K562 (cell line): ENCODE results near the gene B2M. TPM values are rescaled to one million over a fixed set of nuclear protein-coding genes. Genes with fewer than 3 reads are reported as not detected.

Experiments
- BRF2 ChIP-seq: IDR thresholded peaks from 3 replicates; pipeline ENCODE4 v1.6.1; 2011; ENCODE audit warnings: borderline replicate concordance, mild to moderate bottlenecking; ENCODE audit not compliant: insufficient read length, insufficient read depth
- CTCF ChIP-seq, 3 experiments: IDR thresholded peaks in 2 of 3; conservative IDR thresholded peaks in 1 of 3; 2 replicates each; pipeline ENCODE4 v1.5.1; 2011 to 2012; ENCODE audit warnings: low read length in 3 of 3, mild to moderate bottlenecking in 3 of 3, control low read depth in 2 of 3, improper control_type of control experiment in 1 of 3, inconsistent platforms in 1 of 3, low read depth in 1 of 3, mixed read lengths in 1 of 3, moderate library complexity in 1 of 3; ENCODE audit not compliant: insufficient read depth in 2 of 3
- KLF6 ChIP-seq: fragments of 250-450 bp; sonication (Bioruptor Pico); IDR thresholded peaks from 2 replicates; pipeline ENCODE4 v1.4.0; 2020; ENCODE audit warnings: mild to moderate bottlenecking, moderate library complexity, borderline replicate concordance
- MCM3 ChIP-seq: fragments of 450-650 bp; IDR thresholded peaks from 2 replicates; pipeline ENCODE4 v1.6.1; 2016
- MEF2A ChIP-seq: IDR thresholded peaks from 2 replicates; pipeline ENCODE4 v1.6.1; 2011; ENCODE audit warnings: low read depth, mild to moderate bottlenecking, low read length, moderate library complexity; ENCODE audit not compliant: control insufficient read depth
- NCOA6 ChIP-seq: fragments of 450-650 bp; IDR thresholded peaks from 2 replicates; pipeline ENCODE4 v1.6.1; 2017; ENCODE audit warnings: mild to moderate bottlenecking
- NR3C1 ChIP-seq: sonication (generic); formaldehyde crosslinking; IDR thresholded peaks from 2 replicates; pipeline ENCODE4 v1.8.1; 2022; ENCODE audit warnings: missing genetic modification reagents
- PML ChIP-seq: IDR thresholded peaks from 2 replicates; pipeline ENCODE4 v1.6.1; 2012; ENCODE audit warnings: low read length, inconsistent platforms
- RAD21 ChIP-seq, 2 experiments: fragments of 250-450 bp in 1 of 2; fragments of 450-650 bp in 1 of 2; sonication (Bioruptor Pico) in 1 of 2; formaldehyde crosslinking in 1 of 2; IDR thresholded peaks in 1 of 2; conservative IDR thresholded peaks in 1 of 2; 2 replicates each; pipeline versions ENCODE4 v1.4.0 to v1.8.0; 2020 to 2022; ENCODE audit warnings: mild to moderate bottlenecking in 2 of 2, moderate library complexity in 1 of 2
- SRF ChIP-seq, 2 experiments: fragments of 250-450, 450-650 bp in 1 of 2; sonication (Bioruptor Pico) in 1 of 2; sonication (generic) in 1 of 2; formaldehyde crosslinking; IDR thresholded peaks; 2 replicates each; pipeline versions ENCODE4 v1.5.0 to v1.5.1; 2020 to 2022; ENCODE audit warnings: mild to moderate bottlenecking in 1 of 2, missing genetic modification reagents in 1 of 2
- TSC22D4 ChIP-seq: fragments of 450-650 bp; IDR thresholded peaks from 2 replicates; pipeline ENCODE4 v1.6.1; 2016; ENCODE audit warnings: missing genetic modification characterization, missing biosample characterization, control low read depth
- U2AF1 ChIP-seq: fragments of 200-400 bp; formaldehyde crosslinking; optimal IDR thresholded peaks from 2 replicates; pipeline ENCODE3; 2017; ENCODE audit warnings: mild to moderate bottlenecking, low read depth, low read length, moderate library complexity
- ZBTB12 ChIP-seq: fragments of 250-450 bp; sonication (Bioruptor Pico); IDR thresholded peaks from 2 replicates; pipeline ENCODE4 v1.4.0; 2020
- ZNF24 ChIP-seq: fragments of 450-650 bp; IDR thresholded peaks from 2 replicates; pipeline ENCODE4 v1.6.1; 2016
- ZNF583 ChIP-seq: fragments of 250-450 bp; sonication (Bioruptor Pico); IDR thresholded peaks from 2 replicates; pipeline ENCODE4 v1.4.0; 2020
- ZNF584 ChIP-seq: fragments of 200-800 bp; sonication (Bioruptor generic); IDR thresholded peaks from 2 replicates; pipeline ENCODE4 v1.6.1; 2016; ENCODE audit warnings: low read depth, mild to moderate bottlenecking, missing genetic modification characterization, missing compliant biosample characterization
- ZNF644 ChIP-seq: fragments of 200-800 bp; sonication (Bioruptor generic); IDR thresholded peaks from 2 replicates; pipeline ENCODE4 v1.6.1; 2016; ENCODE audit warnings: low read depth, missing genetic modification characterization, missing compliant biosample characterization
- ZNF780A ChIP-seq: fragments of 250-450 bp; sonication (Bioruptor Pico); IDR thresholded peaks from 2 replicates; pipeline ENCODE4 v1.5.0; 2021; ENCODE audit warnings: mild to moderate bottlenecking
- polyA plus RNA-seq, 8 experiments: library from polyadenylated mRNA; depleted of rRNA in 4 of 8; stranded (reverse) in 5 of 8; unstranded in 3 of 8; fragments of >200 nt; fragmentation: Nextera tagmentation in 2 of 8; fragmentation: Illumina TruSeq in 1 of 8; extraction: Ambion mirVana in 2 of 8; extraction: Trizol in 1 of 8; gene quantifications; 2 replicates each; pipeline versions ENCODE4 v1.2.1 to v1.2.3, GENCODE V29; 2011 to 2014; ENCODE audit warnings: inconsistent platforms in 1 of 8, missing spikeins in 1 of 8
- total RNA-seq, 7 experiments: library from RNA; depleted of rRNA in 6 of 7; stranded (reverse); fragments of >200 nt in 6 of 7; fragmentation: Illumina TruSeq in 2 of 7; extraction: Trizol in 2 of 7; gene quantifications; 2 replicates each; pipeline versions ENCODE4 v1.2.1 to v1.2.3, GENCODE V29; 2011 to 2021; ENCODE audit warnings: low replicate concordance in 1 of 7
- TF ChIP-seq, protein P1 (sequence below): fragments of 200-400 bp; formaldehyde crosslinking; IDR thresholded peaks from 2 replicates; pipeline ENCODE4 v1.6.1; 2017; ENCODE audit warnings: mild to moderate bottlenecking, low read depth, low read length, moderate library complexity
- TF ChIP-seq, protein P2 (sequence below): fragments of 250-450 bp; sonication (Bioruptor Pico); IDR thresholded peaks from 2 replicates; pipeline ENCODE4 v1.5.0; 2020; ENCODE audit warnings: mild to moderate bottlenecking

The B2M gene
- total and polyA plus RNA-seq, 9 of the 15 experiments (the other 6 are each of a cell fraction or from before 2014, with no cell fraction given), result 460 to 3,138 (median 1,032) TPM

DNA sequence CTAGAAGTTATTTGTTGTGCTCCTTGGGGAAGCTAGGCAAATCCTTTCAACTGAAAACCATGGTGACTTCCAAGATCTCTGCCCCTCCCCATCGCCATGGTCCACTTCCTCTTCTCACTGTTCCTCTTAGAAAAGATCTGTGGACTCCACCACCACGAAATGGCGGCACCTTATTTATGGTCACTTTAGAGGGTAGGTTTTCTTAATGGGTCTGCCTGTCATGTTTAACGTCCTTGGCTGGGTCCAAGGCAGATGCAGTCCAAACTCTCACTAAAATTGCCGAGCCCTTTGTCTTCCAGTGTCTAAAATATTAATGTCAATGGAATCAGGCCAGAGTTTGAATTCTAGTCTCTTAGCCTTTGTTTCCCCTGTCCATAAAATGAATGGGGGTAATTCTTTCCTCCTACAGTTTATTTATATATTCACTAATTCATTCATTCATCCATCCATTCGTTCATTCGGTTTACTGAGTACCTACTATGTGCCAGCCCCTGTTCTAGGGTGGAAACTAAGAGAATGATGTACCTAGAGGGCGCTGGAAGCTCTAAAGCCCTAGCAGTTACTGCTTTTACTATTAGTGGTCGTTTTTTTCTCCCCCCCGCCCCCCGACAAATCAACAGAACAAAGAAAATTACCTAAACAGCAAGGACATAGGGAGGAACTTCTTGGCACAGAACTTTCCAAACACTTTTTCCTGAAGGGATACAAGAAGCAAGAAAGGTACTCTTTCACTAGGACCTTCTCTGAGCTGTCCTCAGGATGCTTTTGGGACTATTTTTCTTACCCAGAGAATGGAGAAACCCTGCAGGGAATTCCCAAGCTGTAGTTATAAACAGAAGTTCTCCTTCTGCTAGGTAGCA lies 851 bp upstream of the B2M start (continued):
- TF ChIP-seq SRF (CRISPR knock-in tag; IDR thresholded peaks at IDR 0.05) (no peak), ZBTB12 (CRISPR knock-in tag) (no peak), KLF6 (CRISPR knock-in tag) (peak; percentile 41; the same call in 1 of the 2 replicates), U2AF1 (no peak), ZNF584 (CRISPR knock-in tag) (no peak), ZNF24 (peak; percentile 99), ZNF780A (CRISPR knock-in tag) (no peak), CTCF (IDR thresholded peaks at IDR 0.05 in 2 of 3, conservative IDR thresholded peaks at IDR 0.05 in 1 of 3; ENCODE audit: insufficient read depth in 2 of 3, low read depth in 1 of 3, low read length in 3 of 3) (peak; percentile 28 to 54 (median 52); a peak in 4 of 6 replicates), ZNF583 (CRISPR knock-in tag) (no peak), MCM3 (no peak), PML (no peak), BRF2 (no peak), ZNF644 (tag) (0 out of 2 replicates have a peak, but pooled peaks have one; percentile 57), RAD21 (CRISPR knock-in tag; conservative IDR thresholded peaks at IDR 0.05 in 1 of 2, IDR thresholded peaks at IDR 0.05 in 1 of 2) (peak in 1 of 2 experiments; percentile 24; a peak in 2 of 4 replicates), NCOA6 (no peak), TSC22D4 (tag) (no peak), NR3C1 (no peak), MEF2A (no peak)
- TF ChIP-seq, protein P1, sequence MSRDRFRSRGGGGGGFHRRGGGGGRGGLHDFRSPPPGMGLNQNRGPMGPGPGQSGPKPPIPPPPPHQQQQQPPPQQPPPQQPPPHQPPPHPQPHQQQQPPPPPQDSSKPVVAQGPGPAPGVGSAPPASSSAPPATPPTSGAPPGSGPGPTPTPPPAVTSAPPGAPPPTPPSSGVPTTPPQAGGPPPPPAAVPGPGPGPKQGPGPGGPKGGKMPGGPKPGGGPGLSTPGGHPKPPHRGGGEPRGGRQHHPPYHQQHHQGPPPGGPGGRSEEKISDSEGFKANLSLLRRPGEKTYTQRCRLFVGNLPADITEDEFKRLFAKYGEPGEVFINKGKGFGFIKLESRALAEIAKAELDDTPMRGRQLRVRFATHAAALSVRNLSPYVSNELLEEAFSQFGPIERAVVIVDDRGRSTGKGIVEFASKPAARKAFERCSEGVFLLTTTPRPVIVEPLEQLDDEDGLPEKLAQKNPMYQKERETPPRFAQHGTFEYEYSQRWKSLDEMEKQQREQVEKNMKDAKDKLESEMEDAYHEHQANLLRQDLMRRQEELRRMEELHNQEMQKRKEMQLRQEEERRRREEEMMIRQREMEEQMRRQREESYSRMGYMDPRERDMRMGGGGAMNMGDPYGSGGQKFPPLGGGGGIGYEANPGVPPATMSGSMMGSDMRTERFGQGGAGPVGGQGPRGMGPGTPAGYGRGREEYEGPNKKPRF, result no peak
- TF ChIP-seq, protein P2, sequence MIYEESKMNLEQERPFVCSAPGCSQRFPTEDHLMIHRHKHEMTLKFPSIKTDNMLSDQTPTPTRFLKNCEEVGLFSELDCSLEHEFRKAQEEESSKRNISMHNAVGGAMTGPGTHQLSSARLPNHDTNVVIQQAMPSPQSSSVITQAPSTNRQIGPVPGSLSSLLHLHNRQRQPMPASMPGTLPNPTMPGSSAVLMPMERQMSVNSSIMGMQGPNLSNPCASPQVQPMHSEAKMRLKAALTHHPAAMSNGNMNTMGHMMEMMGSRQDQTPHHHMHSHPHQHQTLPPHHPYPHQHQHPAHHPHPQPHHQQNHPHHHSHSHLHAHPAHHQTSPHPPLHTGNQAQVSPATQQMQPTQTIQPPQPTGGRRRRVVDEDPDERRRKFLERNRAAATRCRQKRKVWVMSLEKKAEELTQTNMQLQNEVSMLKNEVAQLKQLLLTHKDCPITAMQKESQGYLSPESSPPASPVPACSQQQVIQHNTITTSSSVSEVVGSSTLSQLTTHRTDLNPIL (CRISPR knock-in tag), result no peak
